HepG2 (cell line): ENCODE data around the gene XG. TPM values are rescaled to one million over a fixed set of nuclear protein-coding genes. Genes with fewer than 3 reads are reported as not detected.

Experiments used
- ATAC-seq: fragments of 200-7000 bp; cut with Tn5 transposase; 3 replicates; pipeline ENCODE4 v1.9.1; 2020; ENCODE audit warnings: mild to moderate bottlenecking, moderate library complexity
- BruUV-seq: library from RNA; stranded (reverse); fragments of 400-500 nt; replicated peaks from 2 replicates; lab custom pipeline; 2021; lab: Mats Ljungman, UMichigan
- CTCF ChIA-PET: fragments of 300-600 bp; formaldehyde crosslinking; extraction: SDS; loops from one replicate; lab custom pipeline; 2021; ENCODE audit warnings: low total read pairs, inconsistent platforms, low intra/inter-chr PET ratio; lab: Yijun Ruan, JAX
- POLR2A ChIA-PET: fragments of 350-600 bp; sonication (Branson Sonifier 250); formaldehyde crosslinking; loops from one replicate; lab custom pipeline; 2020; ENCODE audit warnings: antibody characterized with exemption, inconsistent platforms; lab: Yijun Ruan, JAX
- DNase-seq: peaks from one replicate; pipeline ENCODE4 v3.0.0-alpha.2; 2015; ENCODE audit warnings: low spot score
- FAIRE-seq: peaks from 3 replicates; lab custom pipeline; 2011; peaks lifted over from hg19 to GRCh38; lab: Jason Lieb, UNC
- H2AFZ ChIP-seq: one replicate; pipeline ENCODE4 v1.6.1; 2011; ENCODE audit warnings: low read length, inconsistent platforms
- H3K27ac ChIP-seq: fragments of 300-600 bp; 3 replicates; pipeline ENCODE4 v1.8.0; 2011; ENCODE audit warnings: mixed run types, mild to moderate bottlenecking, mixed read lengths, low read length, inconsistent platforms; ENCODE audit not compliant: insufficient read depth; ENCODE audit errors: extremely low read length
- H3K27me3 ChIP-seq, 2 experiments: fragments of 200-600 bp in 1 of 2; 2 replicates in 1 of 2; 3 replicates in 1 of 2; pipeline versions ENCODE4 v1.6.0 to v1.8.0; 2011; ENCODE audit warnings: low read length in 2 of 2, mild to moderate bottlenecking in 2 of 2, moderate library complexity in 2 of 2, inconsistent platforms in 1 of 2; ENCODE audit not compliant: insufficient read depth in 2 of 2, control insufficient read depth in 1 of 2
- H3K36me3 ChIP-seq, 2 experiments: fragments of 200-600 bp in 1 of 2; replicated peaks in 1 of 2; 2 replicates in 1 of 2; 3 replicates in 1 of 2; pipeline versions ENCODE4 v1.5.1 to v1.8.0; 2011; ENCODE audit warnings: low read length in 2 of 2, inconsistent platforms in 1 of 2; ENCODE audit not compliant: insufficient read depth in 2 of 2, control insufficient read depth in 1 of 2
- H3K4me1 ChIP-seq: 2 replicates; pipeline ENCODE4 v1.5.1; 2012; ENCODE audit warnings: low read length, inconsistent platforms; ENCODE audit not compliant: insufficient read depth
- H3K4me2 ChIP-seq: 2 replicates; pipeline ENCODE4 v1.6.0; 2011; ENCODE audit warnings: low read depth, low read length, inconsistent platforms
- H3K4me3 ChIP-seq, 3 experiments: fragments of 200-600 bp in 1 of 3; sonication (generic), shearing (Covaris generic) in 1 of 3; replicated peaks in 1 of 3; 2 replicates each; pipeline ENCODE4 v1.5.1; 2011 to 2016; ENCODE audit warnings: low read length in 3 of 3, inconsistent platforms in 2 of 3, low read depth in 2 of 3, mild to moderate bottlenecking in 2 of 3, control low read depth in 1 of 3, mixed read lengths in 1 of 3; ENCODE audit not compliant: insufficient read depth in 1 of 3
- H3K79me2 ChIP-seq: one replicate; pipeline ENCODE4 v1.6.1; 2011; ENCODE audit warnings: low read length, inconsistent platforms; ENCODE audit not compliant: insufficient read depth
- H3K9ac ChIP-seq: 2 replicates; pipeline ENCODE4 v1.6.0; 2011; ENCODE audit warnings: mild to moderate bottlenecking, low read depth, low read length, inconsistent platforms; ENCODE audit not compliant: insufficient read depth
- H3K9me3 ChIP-seq: 2 replicates; pipeline ENCODE4 v1.5.1; 2012; ENCODE audit warnings: mild to moderate bottlenecking, low read length
- H4K20me1 ChIP-seq: 2 replicates; pipeline ENCODE4 v1.6.0; 2011; ENCODE audit warnings: inconsistent platforms, mild to moderate bottlenecking, low read length, moderate library complexity; ENCODE audit not compliant: insufficient read depth
- DPF2 ChIP-seq: sonication (generic); formaldehyde crosslinking; IDR thresholded peaks from 2 replicates; pipeline ENCODE4 v1.4.0; 2020; ENCODE audit warnings: mild to moderate bottlenecking, low read depth, missing genetic modification reagents, borderline replicate concordance
- EED ChIP-seq: sonication (generic); formaldehyde crosslinking; IDR thresholded peaks from 2 replicates; pipeline ENCODE4 v1.5.0; 2020; ENCODE audit warnings: mild to moderate bottlenecking, missing genetic modification reagents
- FOXJ3 ChIP-seq: sonication (generic); formaldehyde crosslinking; IDR thresholded peaks from 2 replicates; pipeline ENCODE4 v1.4.0; 2020; ENCODE audit warnings: missing genetic modification reagents, mild to moderate bottlenecking, borderline replicate concordance
- KDM5A ChIP-seq: fragments of 200-600 bp; sonication (generic); IDR thresholded peaks from 2 replicates; pipeline ENCODE4 v1.7.0; 2018; ENCODE audit warnings: antibody characterized with exemption, mild to moderate bottlenecking, low read length, borderline replicate concordance
- MAF1 ChIP-seq: sonication (generic); formaldehyde crosslinking; IDR thresholded peaks from 2 replicates; pipeline ENCODE4 v1.5.0; 2020; ENCODE audit warnings: missing genetic modification reagents, borderline replicate concordance
- MAFK ChIP-seq, 2 experiments: IDR thresholded peaks in 1 of 2; conservative IDR thresholded peaks in 1 of 2; 2 replicates each; pipeline ENCODE4 v1.6.1; 2011; ENCODE audit warnings: improper control_type of control experiment in 2 of 2, low read length in 2 of 2
- NR2F2 ChIP-seq: IDR thresholded peaks from 2 replicates; pipeline ENCODE4 v1.6.1; 2012; ENCODE audit warnings: low read depth, inconsistent platforms, borderline replicate concordance
- PLRG1 ChIP-seq: fragments of 450-650 bp; conservative IDR thresholded peaks from 2 replicates; pipeline ENCODE4 v1.6.1; 2016
- POLR2AphosphoS2 ChIP-seq: IDR thresholded peaks from 2 replicates; pipeline ENCODE4 v1.6.1; 2011; ENCODE audit warnings: low read depth, low read length, improper control_type of control experiment
- TOPORS ChIP-seq: sonication (generic); formaldehyde crosslinking; IDR thresholded peaks from 2 replicates; pipeline ENCODE4 v1.8.0; 2023; ENCODE audit warnings: mild to moderate bottlenecking, missing genetic modification reagents
- YY1 ChIP-seq: IDR thresholded peaks from 2 replicates; pipeline ENCODE4 v1.6.1; 2011; ENCODE audit warnings: low read length, low read depth, moderate library complexity, mild to moderate bottlenecking; ENCODE audit not compliant: insufficient read depth, insufficient replicate concordance
- ZBTB1 ChIP-seq: sonication (generic); formaldehyde crosslinking; IDR thresholded peaks from 2 replicates; pipeline ENCODE4 v1.4.0; 2020; ENCODE audit warnings: missing genetic modification reagents, borderline replicate concordance
- ZBTB7B ChIP-seq: sonication (generic); formaldehyde crosslinking; IDR thresholded peaks from 2 replicates; pipeline ENCODE4 v1.4.0; 2020; ENCODE audit warnings: missing genetic modification reagents
- ZNF724P ChIP-seq: sonication (generic); formaldehyde crosslinking; IDR thresholded peaks from 2 replicates; pipeline ENCODE4 v1.8.0; 2022; ENCODE audit warnings: missing genetic modification reagents, borderline replicate concordance
- ZNF75D ChIP-seq: sonication (generic); formaldehyde crosslinking; IDR thresholded peaks from 2 replicates; pipeline ENCODE4 v1.8.1; 2023; ENCODE audit warnings: missing genetic modification reagents, mild to moderate bottlenecking, borderline replicate concordance
- WGBS: methylation state at CpG from one replicate; pipeline ENCODE4 v1.1.6; 2017; ENCODE audit warnings: low lambda C conversion rate; 5-methylcytosine and 5-hydroxymethylcytosine counted together
- in situ Hi-C: cut with HindIII; loops from 2 replicates; pipeline ENCODE4 v1.10.0; 2017; ENCODE audit warnings: low pct_unique_long_range_greater_than_20kb; ENCODE audit not compliant: extremely low pct_ligation_motif_present
- intact Hi-C: fragments of 100-400 bp; cut with micrococcal nuclease; formaldehyde crosslinking; loops from one replicate; pipeline ENCODE4 v1.10.0; 2022; ENCODE audit not compliant: unreplicated experiment
- polyA plus RNA-seq, 8 experiments: library from polyadenylated mRNA; depleted of rRNA in 3 of 8; stranded (reverse) in 7 of 8; unstranded in 1 of 8; fragments of >200 nt; fragmentation: Illumina TruSeq in 4 of 8; extraction: Trizol in 4 of 8; gene quantifications; 2 replicates each; pipeline versions ENCODE4 v1.2.1 to v1.2.3, GENCODE V29; 2011 to 2016; ENCODE audit warnings: low read depth in 4 of 8, missing spikeins in 1 of 8, mixed read lengths in 1 of 8; ENCODE audit not compliant: insufficient read depth in 1 of 8
- total RNA-seq, 5 experiments: library from RNA; depleted of rRNA; stranded (reverse); fragments of >200 nt; fragmentation: Illumina TruSeq; extraction: Trizol; gene quantifications; 2 replicates each; pipeline ENCODE4 v1.2.3, GENCODE V29; 2016; ENCODE audit warnings: low read depth in 1 of 5
- TF ChIP-seq, protein P1 (sequence below): sonication (generic); formaldehyde crosslinking; IDR thresholded peaks from 2 replicates; pipeline ENCODE4 v1.5.0; 2020; ENCODE audit warnings: missing genetic modification reagents
- TF ChIP-seq, protein P2 (sequence below): sonication (generic); formaldehyde crosslinking; IDR thresholded peaks from 2 replicates; pipeline ENCODE4 v1.5.0; 2020; ENCODE audit warnings: mild to moderate bottlenecking, low read depth, missing genetic modification reagents, borderline replicate concordance

XG gene
- total and polyA plus RNA-seq, 2 of the 13 experiments (the other 11 are each of a cell fraction or from before 2014, with no cell fraction given) = not detected

DNA sequence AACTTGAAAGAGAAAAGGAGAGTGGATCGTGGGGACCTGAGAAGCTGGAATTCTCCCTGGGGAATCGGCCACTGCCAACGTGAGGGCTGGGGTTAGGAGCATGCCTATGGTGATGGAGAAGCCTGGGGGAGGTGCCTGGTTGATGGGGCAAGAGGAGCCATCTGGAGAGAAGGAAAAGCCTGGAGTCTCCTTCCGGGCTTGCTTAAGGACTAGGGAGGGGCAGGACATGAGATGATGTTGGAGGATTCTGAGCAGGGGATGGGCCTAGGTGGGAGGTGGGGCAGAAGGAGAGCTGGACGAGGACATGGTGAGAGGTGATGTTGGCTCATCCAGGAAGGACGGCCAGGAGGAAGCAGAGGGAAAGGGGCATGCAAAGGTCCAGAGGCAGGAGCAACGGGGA is 41.9 kb downstream of the XG start:
- no peak overlapping the region for H2AFZ ChIP-seq
- no peak for TF ChIP-seq KDM5A
- no peak for TF ChIP-seq POLR2AphosphoS2
- TF ChIP-seq EED = no peak
- no peak for TF ChIP-seq ZNF75D
- TF ChIP-seq, protein P1, sequence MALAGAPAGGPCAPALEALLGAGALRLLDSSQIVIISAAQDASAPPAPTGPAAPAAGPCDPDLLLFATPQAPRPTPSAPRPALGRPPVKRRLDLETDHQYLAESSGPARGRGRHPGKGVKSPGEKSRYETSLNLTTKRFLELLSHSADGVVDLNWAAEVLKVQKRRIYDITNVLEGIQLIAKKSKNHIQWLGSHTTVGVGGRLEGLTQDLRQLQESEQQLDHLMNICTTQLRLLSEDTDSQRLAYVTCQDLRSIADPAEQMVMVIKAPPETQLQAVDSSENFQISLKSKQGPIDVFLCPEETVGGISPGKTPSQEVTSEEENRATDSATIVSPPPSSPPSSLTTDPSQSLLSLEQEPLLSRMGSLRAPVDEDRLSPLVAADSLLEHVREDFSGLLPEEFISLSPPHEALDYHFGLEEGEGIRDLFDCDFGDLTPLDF (CRISPR knock-in tag) = no peak
- TF ChIP-seq ZBTB7B (CRISPR knock-in tag) = no peak
- no peak for TF ChIP-seq YY1
- no peak for TF ChIP-seq NR2F2
- no peak for TF ChIP-seq DPF2 (CRISPR knock-in tag)
- TF ChIP-seq, protein P2, sequence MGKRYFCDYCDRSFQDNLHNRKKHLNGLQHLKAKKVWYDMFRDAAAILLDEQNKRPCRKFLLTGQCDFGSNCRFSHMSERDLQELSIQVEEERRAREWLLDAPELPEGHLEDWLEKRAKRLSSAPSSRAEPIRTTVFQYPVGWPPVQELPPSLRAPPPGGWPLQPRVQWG = no peak
- TF ChIP-seq MAF1 = no peak
- no peak for TF ChIP-seq FOXJ3 (CRISPR knock-in tag)
- TF ChIP-seq ZBTB1 (CRISPR knock-in tag) = no peak
- no peak for TF ChIP-seq MAFK (conservative IDR thresholded peaks at IDR 0.05 in 1 of 2, IDR thresholded peaks at IDR 0.05 in 1 of 2; ENCODE audit: low read length in 2 of 2)
- TF ChIP-seq TOPORS (CRISPR knock-in tag) = no peak
- no peak for TF ChIP-seq ZNF724P (CRISPR knock-in tag)
- no peak for TF ChIP-seq PLRG1
- H3K9ac ChIP-seq = no peak overlapping the region
- no TSS peak for BruUV-seq
- ChIA-PET POLR2A (no interaction called here), CTCF (no interaction called here)
- FAIRE-seq (no peak), ATAC-seq (no peak), DNase-seq (no peak)
- H3K9me3 ChIP-seq = no peaks in the 10 kb centered on the region
- no peak overlapping the region for H3K4me3 ChIP-seq
- H3K27ac ChIP-seq = no peak overlapping the region
- in situ Hi-C loops (no loop called here), intact Hi-C loops (no loop called here)
- no peak overlapping the region for H3K4me2 ChIP-seq
- H3K4me1 ChIP-seq = no peaks in the 10 kb centered on the region
- H3K79me2 ChIP-seq = no peaks in the 10 kb centered on the region
- no peaks in the 10 kb centered on the region for H4K20me1 ChIP-seq
- 17% methylated on average over 7 of the region's 7 CpGs for WGBS
- H3K27me3 ChIP-seq = peaks cover 1 to 4% of the 10 kb centered on the region in 2 experiments; a peak in 1 of 5 replicates
- H3K36me3 ChIP-seq = no peaks in the 10 kb centered on the region
